Caco-2 (cell line): ENCODE measurements around the gene HTRA3. TPM values are rescaled to one million over a fixed set of nuclear protein-coding genes. Genes with fewer than 3 reads are reported as not detected.

Experiments
- BruUV-seq: library from RNA; stranded (reverse); fragments of 400-500 nt; replicated peaks from 2 replicates; lab custom pipeline; 2021; lab: Mats Ljungman, UMichigan
- CTCF ChIA-PET: fragments of 300-600 bp; sonication (Branson Sonifier 250); formaldehyde crosslinking; loops from one replicate; lab custom pipeline; 2022; ENCODE audit warnings: antibody characterized with exemption; lab: Charles Lee
- POLR2A ChIA-PET: fragments of 300-600 bp; sonication (Branson Sonifier 250); formaldehyde crosslinking; loops from one replicate; lab custom pipeline; 2022; ENCODE audit warnings: antibody characterized with exemption; lab: Charles Lee
- DNase-seq, 2 experiments: peaks; one replicate each; pipeline versions ENCODE4 v3.0.0 to v3.0.0-alpha.2; 2020 to 2022
- H3K27me3 ChIP-seq: replicated peaks from 2 replicates; pipeline ENCODE4 v1.6.0; 2011; ENCODE audit warnings: low read length; ENCODE audit not compliant: control insufficient read depth, insufficient read depth
- H3K36me3 ChIP-seq: 2 replicates; pipeline ENCODE4 v1.5.1; 2011; ENCODE audit warnings: low read length; ENCODE audit not compliant: control insufficient read depth, insufficient read depth
- H3K4me1 ChIP-seq: fragments of 250-450 bp; sonication (Bioruptor Pico); 2 replicates; pipeline ENCODE4 v1.5.1; 2020; ENCODE audit warnings: mild to moderate bottlenecking
- H3K4me3 ChIP-seq: 2 replicates; pipeline ENCODE4 v1.5.1; 2011; ENCODE audit warnings: low read depth, mild to moderate bottlenecking, control low read depth, low read length
- H3K9me3 ChIP-seq: fragments of 250-450 bp; sonication (Bioruptor Pico); 2 replicates; pipeline ENCODE4 v1.5.1; 2020; ENCODE audit warnings: mild to moderate bottlenecking, moderate library complexity
- H3K27ac Mint-ChIP-seq: one replicate; pipeline ENCODE4 v1.8.0; 2022; ENCODE audit warnings: mixed read lengths; ENCODE audit not compliant: unreplicated experiment
- H3K27me3 Mint-ChIP-seq: one replicate; pipeline ENCODE4 v1.8.0; 2022; ENCODE audit warnings: mixed read lengths; ENCODE audit not compliant: insufficient read depth, unreplicated experiment
- H3K36me3 Mint-ChIP-seq: one replicate; pipeline ENCODE4 v1.8.0; 2022; ENCODE audit warnings: mild to moderate bottlenecking, mixed read lengths; ENCODE audit not compliant: insufficient read depth, unreplicated experiment
- H3K4me1 Mint-ChIP-seq: one replicate; pipeline ENCODE4 v1.8.0; 2022; ENCODE audit warnings: low read depth, mixed read lengths; ENCODE audit not compliant: unreplicated experiment
- H3K4me3 Mint-ChIP-seq: one replicate; pipeline ENCODE4 v1.8.0; 2022; ENCODE audit warnings: mild to moderate bottlenecking, moderate library complexity, mixed read lengths; ENCODE audit not compliant: unreplicated experiment
- H3K9me3 Mint-ChIP-seq: one replicate; pipeline ENCODE4 v1.8.0; 2022; ENCODE audit warnings: mixed read lengths; ENCODE audit not compliant: unreplicated experiment
- intact Hi-C: fragments of 100-400 bp; cut with micrococcal nuclease; formaldehyde crosslinking; loops from one replicate; pipeline ENCODE4 v1.10.0; 2022; ENCODE audit not compliant: unreplicated experiment
- total RNA-seq: library from RNA; stranded (reverse); gene quantifications from 2 replicates; pipeline ENCODE4 v1.2.3, GENCODE V29; 2022
- TF ChIP-seq, protein P1 (sequence below), 2 experiments: fragments of 200-600 bp in 1 of 2; IDR thresholded peaks; 1 replicate in 1 of 2; 2 replicates in 1 of 2; pipeline versions ENCODE4 v1.5.1 to v1.8.0; 2011 to 2022; ENCODE audit warnings: antibody characterized with exemption in 1 of 2, control low read depth in 1 of 2, inconsistent platforms in 1 of 2, low read depth in 1 of 2, low read length in 1 of 2, mild to moderate bottlenecking in 1 of 2, moderate library complexity in 1 of 2; ENCODE audit not compliant: insufficient read depth in 1 of 2, severe bottlenecking in 1 of 2, unreplicated experiment in 1 of 2

Gene HTRA3
- total RNA-seq, 1 experiment from 2014 or later: 0.66 TPM

DNA sequence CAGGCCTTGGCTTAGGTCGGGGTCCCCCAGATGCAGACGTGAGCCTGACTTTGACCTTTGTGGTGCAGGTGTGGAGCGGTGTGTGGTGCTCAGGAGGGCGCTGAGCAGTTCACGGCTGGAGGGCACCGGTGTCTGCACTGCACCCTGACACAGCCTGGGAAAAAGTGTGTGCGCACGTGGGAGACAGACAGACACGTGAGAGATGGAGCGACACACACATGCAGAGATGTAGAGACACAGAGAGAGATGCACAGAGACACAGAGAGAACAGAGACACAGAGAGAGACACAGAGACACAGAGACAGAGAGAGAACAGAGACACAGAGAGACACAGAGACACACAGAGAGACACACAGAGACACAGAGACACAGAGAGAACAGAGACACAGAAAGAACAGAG is 6.2 kb upstream of the HTRA3 start:
- intact Hi-C loops: no loop called here
- H3K27ac Mint-ChIP-seq: no peak overlapping the region
- POLR2A ChIA-PET: no interaction called here

DNA sequence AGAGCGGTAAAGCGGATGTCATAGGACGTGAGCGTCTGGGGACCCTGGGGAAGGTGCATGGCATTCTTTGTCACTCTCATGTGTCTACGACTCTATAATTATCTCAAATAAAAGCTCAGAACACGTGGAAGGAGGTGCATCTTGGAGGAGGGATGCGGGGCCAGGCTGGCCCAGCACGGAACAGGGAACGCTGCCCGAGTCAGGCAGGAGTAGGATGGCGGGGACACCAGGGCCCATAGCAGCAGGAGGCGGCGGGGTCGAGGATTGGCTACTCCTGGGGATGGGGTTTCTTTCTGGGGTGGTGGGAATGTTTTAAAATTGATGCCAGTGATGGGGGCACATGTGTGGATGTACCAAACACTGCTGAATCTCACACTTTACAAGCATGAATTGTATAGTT is 5.4 kb upstream of the HTRA3 start:
- TF ChIP-seq, protein P1, sequence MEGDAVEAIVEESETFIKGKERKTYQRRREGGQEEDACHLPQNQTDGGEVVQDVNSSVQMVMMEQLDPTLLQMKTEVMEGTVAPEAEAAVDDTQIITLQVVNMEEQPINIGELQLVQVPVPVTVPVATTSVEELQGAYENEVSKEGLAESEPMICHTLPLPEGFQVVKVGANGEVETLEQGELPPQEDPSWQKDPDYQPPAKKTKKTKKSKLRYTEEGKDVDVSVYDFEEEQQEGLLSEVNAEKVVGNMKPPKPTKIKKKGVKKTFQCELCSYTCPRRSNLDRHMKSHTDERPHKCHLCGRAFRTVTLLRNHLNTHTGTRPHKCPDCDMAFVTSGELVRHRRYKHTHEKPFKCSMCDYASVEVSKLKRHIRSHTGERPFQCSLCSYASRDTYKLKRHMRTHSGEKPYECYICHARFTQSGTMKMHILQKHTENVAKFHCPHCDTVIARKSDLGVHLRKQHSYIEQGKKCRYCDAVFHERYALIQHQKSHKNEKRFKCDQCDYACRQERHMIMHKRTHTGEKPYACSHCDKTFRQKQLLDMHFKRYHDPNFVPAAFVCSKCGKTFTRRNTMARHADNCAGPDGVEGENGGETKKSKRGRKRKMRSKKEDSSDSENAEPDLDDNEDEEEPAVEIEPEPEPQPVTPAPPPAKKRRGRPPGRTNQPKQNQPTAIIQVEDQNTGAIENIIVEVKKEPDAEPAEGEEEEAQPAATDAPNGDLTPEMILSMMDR (IDR thresholded peaks at IDR 0.05; ENCODE audit: insufficient read depth in 1 of 2, low read depth in 1 of 2, low read length in 1 of 2, severe bottlenecking in 1 of 2, unreplicated experiment in 1 of 2): no peak
- Histone ChIP-seq H3K4me1 (peaks cover 1% of the 10 kb centered on the region), H3K36me3 (no peaks in the 10 kb centered on the region), H3K4me3 (no peak overlapping the region), H3K9me3 (no peaks in the 10 kb centered on the region), H3K27me3 (no peaks in the 10 kb centered on the region; the same call in 1 of the 2 replicates)
- H3K9me3 Mint-ChIP-seq: no peaks in the 10 kb centered on the region
- H3K27ac Mint-ChIP-seq: no peak overlapping the region
- H3K36me3 Mint-ChIP-seq: no peaks in the 10 kb centered on the region
- no peak for DNase-seq
- intact Hi-C loops: no loop called here
- no TSS peak for BruUV-seq
- peaks cover 6% of the 10 kb centered on the region for H3K4me1 Mint-ChIP-seq
- ChIA-PET CTCF (no interaction called here), POLR2A (no interaction called here)
- H3K4me3 Mint-ChIP-seq: no peak overlapping the region
- H3K27me3 Mint-ChIP-seq: no peaks in the 10 kb centered on the region

More for the DNA sequence above, 6.2 kb upstream of the HTRA3 start:
- CTCF ChIA-PET: no interaction called here
- H3K27me3 ChIP-seq: no peaks in the 10 kb centered on the region
- BruUV-seq: no TSS peak
- Mint-ChIP-seq H3K9me3 (no peaks in the 10 kb centered on the region), H3K27me3 (no peaks in the 10 kb centered on the region), H3K36me3 (no peaks in the 10 kb centered on the region), H3K4me1 (peaks cover 6% of the 10 kb centered on the region), H3K4me3 (no peak overlapping the region)
- TF ChIP-seq, protein P1 (IDR thresholded peaks at IDR 0.05; ENCODE audit: insufficient read depth in 1 of 2, low read depth in 1 of 2, low read length in 1 of 2, severe bottlenecking in 1 of 2, unreplicated experiment in 1 of 2): no peak
- H3K36me3 ChIP-seq: no peaks in the 10 kb centered on the region
- DNase-seq: no peak
- H3K4me1 ChIP-seq: no peaks in the 10 kb centered on the region; the same call in 1 of the 2 replicates
- H3K4me3 ChIP-seq: no peak overlapping the region
- H3K9me3 ChIP-seq: no peaks in the 10 kb centered on the region

DNA sequence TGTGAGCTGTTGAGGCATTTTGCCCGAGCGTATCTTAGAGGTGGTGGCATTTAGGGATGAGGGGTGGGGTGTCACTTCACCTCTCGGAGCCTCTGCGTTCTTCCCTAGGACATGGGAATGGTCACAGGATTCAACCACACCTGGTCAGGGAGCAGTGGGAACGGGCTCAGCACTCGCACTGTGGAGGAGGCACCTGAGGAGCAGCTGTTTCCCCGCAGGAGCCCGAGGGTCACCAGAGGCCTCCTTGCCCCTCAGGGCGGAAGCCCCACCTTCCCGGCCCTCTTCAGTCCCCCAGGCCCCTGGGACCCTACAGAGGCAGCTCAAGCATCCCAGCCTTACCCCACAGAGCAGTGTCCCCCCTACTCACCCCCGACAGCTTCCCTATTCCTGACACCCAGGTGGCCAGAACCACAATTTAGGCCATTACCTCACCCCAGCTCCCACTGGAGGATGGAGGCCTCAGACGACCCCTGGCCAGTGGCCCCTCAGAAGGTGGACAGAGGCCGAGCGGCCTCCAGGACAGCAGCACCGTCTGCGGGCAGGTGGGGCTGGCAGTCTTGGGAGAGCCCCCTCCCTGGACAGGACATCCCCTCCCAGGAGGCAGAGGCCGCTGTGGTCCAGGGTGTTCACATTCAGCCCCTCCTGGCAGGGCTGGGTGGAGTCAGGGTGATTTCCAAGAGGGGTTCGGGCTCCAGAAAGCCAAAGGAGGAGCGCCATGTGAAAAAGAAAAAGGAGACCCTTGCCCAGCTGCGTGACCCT is 4.2 kb upstream of the HTRA3 start:
- no TSS peak for BruUV-seq
- H3K9me3 ChIP-seq: no peaks in the 10 kb centered on the region
- peaks cover 5% of the 10 kb centered on the region for H3K4me1 ChIP-seq
- H3K36me3 ChIP-seq: no peaks in the 10 kb centered on the region
- intact Hi-C loops: no loop called here
- H3K27me3 ChIP-seq: no peaks in the 10 kb centered on the region; the same call in 1 of the 2 replicates
- H3K4me3 Mint-ChIP-seq: no peak overlapping the region
- no peak for DNase-seq
- peaks cover 6% of the 10 kb centered on the region for H3K4me1 Mint-ChIP-seq
- no peak overlapping the region for H3K4me3 ChIP-seq
- H3K9me3 Mint-ChIP-seq: no peaks in the 10 kb centered on the region
- no peaks in the 10 kb centered on the region for H3K36me3 Mint-ChIP-seq
- TF ChIP-seq, protein P1 (IDR thresholded peaks at IDR 0.05; ENCODE audit: insufficient read depth in 1 of 2, low read depth in 1 of 2, low read length in 1 of 2, severe bottlenecking in 1 of 2, unreplicated experiment in 1 of 2): no peak
- H3K27ac Mint-ChIP-seq: no peak overlapping the region
- no peaks in the 10 kb centered on the region for H3K27me3 Mint-ChIP-seq
- POLR2A ChIA-PET: no interaction called here
- CTCF ChIA-PET: no interaction called here
